Esophagus squamous epithelium (tissue), 5 donors: ENCODE data around the gene COASY. TPM values are rescaled to one million over a fixed set of nuclear protein-coding genes. Genes with fewer than 3 reads are reported as not detected.

Experiments used
- DNase-seq: peaks from one replicate; lab custom pipeline; 2025; lab: John Stamatoyannopoulos, UW
- H3K27ac ChIP-seq, 4 donors: fragments of 200-600 bp; sonication (generic); one replicate each; pipeline ENCODE4 v1.5.1; 2016 to 2019; ENCODE audit warnings: mild to moderate bottlenecking in 1 of 4
- H3K27me3 ChIP-seq, 4 donors: fragments of 200-600 bp; sonication (generic); 1 replicate in 3 of 4; 2 replicates in 1 of 4; pipeline versions ENCODE4 v1.5.1 to v1.6.0; 2017 to 2021; ENCODE audit warnings: antibody characterized with exemption in 1 of 4
- H3K36me3 ChIP-seq, 3 donors: fragments of 200-600 bp; sonication (generic); one replicate each; pipeline ENCODE4 v1.5.1; 2016 to 2019
- H3K4me1 ChIP-seq, 3 donors: fragments of 200-600 bp; sonication (generic); one replicate each; pipeline ENCODE4 v1.5.1; 2017 to 2019
- H3K4me3 ChIP-seq, 4 donors: fragments of 200-600 bp; sonication (generic); 1 replicate in 3 of 4; 2 replicates in 1 of 4; pipeline ENCODE4 v1.5.1; 2016 to 2019; ENCODE audit warnings: mild to moderate bottlenecking in 2 of 4, moderate library complexity in 1 of 4
- H3K9me3 ChIP-seq, 3 donors: fragments of 200-600 bp; sonication (generic); one replicate each; pipeline ENCODE4 v1.5.1; 2016 to 2019
- CTCF ChIP-seq, 6 experiments: fragments of 450-650 bp in 4 of 6; fragments of 200-600 bp in 2 of 6; sonication (generic) in 2 of 6; IDR thresholded peaks; one replicate each; pipeline ENCODE4 v1.5.1; 2016 to 2019; ENCODE audit warnings: antibody characterized with exemption in 6 of 6, mild to moderate bottlenecking in 4 of 6, moderate library complexity in 4 of 6
- POLR2A ChIP-seq, 4 donors: fragments of 450-650 bp; IDR thresholded peaks; one replicate each; pipeline ENCODE4 v1.6.1; 2017; ENCODE audit warnings: antibody characterized with exemption in 4 of 4, mild to moderate bottlenecking in 4 of 4, moderate library complexity in 3 of 4
- WGBS, 2 donors: methylation state at CpG; one replicate each; pipeline ENCODE4 v1.1.5; 2018; 5-methylcytosine and 5-hydroxymethylcytosine counted together
- intact Hi-C: fragments of 100-400 bp; cut with DNase I; formaldehyde crosslinking; loops from one replicate; pipeline ENCODE4 v1.15.0; 2022
- total RNA-seq, 4 donors: library from RNA; depleted of rRNA; stranded (reverse); fragments of >200 nt; gene quantifications; one replicate each; pipeline ENCODE4 v1.1.0, GENCODE V29; 2016
- donor health status: DM: yes; HTN: yes; CAD: no.

The COASY gene
- total RNA-seq, 4 donors from 2014 or later, result 34.1 to 52.2 (median 46.5) TPM

- Histone ChIP-seq H3K36me3 (peaks cover 0 to 57% (median 12%) of the 10 kb centered on the region in 3 donors), H3K27me3 (no peaks in the 10 kb centered on the region), H3K27ac (peak overlapping the region in 2 of 4 donors; percentile 3 to 24), H3K4me3 (no peak overlapping the region), H3K9me3 (no peaks in the 10 kb centered on the region), H3K4me1 (peaks cover 27 to 57% (median 36%) of the 10 kb centered on the region in 3 donors)
- intact Hi-C loops, result loop anchor here (5.0 to 10.0 kb wide), 3 partner anchors 38 to 193 kb away; partner anchors contain the start of gene CAVIN1
- WGBS, 2 donors, result 86 to 91% methylated on average over 6 to 7 of the region's 8 CpGs
- TF ChIP-seq CTCF (IDR thresholded peaks at IDR 0.05) (no peak), POLR2A (IDR thresholded peaks at IDR 0.05) (no peak)
- DNase-seq, result no peak
Observed at GRCh38 chr17:42514867-42515266, 47.1 kb upstream of the COASY start.

- TF ChIP-seq POLR2A (IDR thresholded peaks at IDR 0.05) (peak in 1 of 4 donors; percentile 18), CTCF (IDR thresholded peaks at IDR 0.05) (peak; percentile 91 to 97 (median 94))
- Histone ChIP-seq H3K4me1 (peaks cover 36 to 79% (median 63%) of the 10 kb centered on the region in 3 donors), H3K36me3 (peaks cover 0 to 56% (median 19%) of the 10 kb centered on the region in 3 donors), H3K4me3 (no peak overlapping the region), H3K9me3 (no peaks in the 10 kb centered on the region), H3K27me3 (no peaks in the 10 kb centered on the region), H3K27ac (peak overlapping the region; percentile 79 to 97 (median 91))
- 8 to 9% methylated on average over 8 of the region's 9 CpGs for WGBS, 2 donors
- intact Hi-C loops, result loop anchor here (5.0 to 10.0 kb wide), 2 partner anchors 93 to 195 kb away; partner anchors contain the start of gene CAVIN1
- DNase-seq, result no peak
Observed at GRCh38 chr17:42517516-42517915, 44.4 kb upstream of the COASY start.

- H3K27ac ChIP-seq, result peak overlapping the region; percentile 79 to 97 (median 91)
- peaks cover 0 to 63% (median 19%) of the 10 kb centered on the region in 3 donors for H3K36me3 ChIP-seq
- peak overlapping the region in 1 of 4 donors; percentile 23 for H3K4me3 ChIP-seq
- no peaks in the 10 kb centered on the region for H3K27me3 ChIP-seq
- TF ChIP-seq CTCF (IDR thresholded peaks at IDR 0.05) (no peak), POLR2A (IDR thresholded peaks at IDR 0.05) (no peak)
- no peak for DNase-seq
- intact Hi-C loops, result loop anchor here (5.0 to 10.0 kb wide), 2 partner anchors 93 to 196 kb away; partner anchors contain the start of gene CAVIN1
- H3K9me3 ChIP-seq, result no peaks in the 10 kb centered on the region
- 22 to 35% methylated on average over 7 to 8 of the region's 9 CpGs for WGBS, 2 donors
- H3K4me1 ChIP-seq, result peaks cover 36 to 80% (median 68%) of the 10 kb centered on the region in 3 donors
Observed at GRCh38 chr17:42518046-42518754, 43.7 kb upstream of the COASY start.

- TF ChIP-seq POLR2A (IDR thresholded peaks at IDR 0.05) (no peak), CTCF (IDR thresholded peaks at IDR 0.05) (no peak)
- Histone ChIP-seq H3K4me3 (peak overlapping the region in 1 of 4 donors; percentile 2), H3K9me3 (no peaks in the 10 kb centered on the region), H3K27ac (peak overlapping the region; percentile 79 to 97 (median 91)), H3K4me1 (peaks cover 36 to 73% (median 68%) of the 10 kb centered on the region in 3 donors), H3K36me3 (peaks cover 0 to 58% (median 17%) of the 10 kb centered on the region in 3 donors), H3K27me3 (no peaks in the 10 kb centered on the region)
- WGBS, 2 donors, result 40 to 41% methylated on average over 6 of the region's 6 CpGs
- intact Hi-C loops, result loop anchor here (5.0 to 10.0 kb wide), 2 partner anchors 94 to 197 kb away; partner anchors contain the start of gene CAVIN1
- no peak for DNase-seq
Observed at GRCh38 chr17:42518755-42519545, 43.0 kb upstream of the COASY start.
